ENCODE measurements around the gene VEGFC. TPM values are rescaled to one million over a fixed set of nuclear protein-coding genes. Genes with fewer than 3 reads are reported as not detected.

Gene VEGFC
- total and polyA plus RNA-seq, 9 donors = 3.2 to 19.5 (median 5.4) TPM

DNA sequence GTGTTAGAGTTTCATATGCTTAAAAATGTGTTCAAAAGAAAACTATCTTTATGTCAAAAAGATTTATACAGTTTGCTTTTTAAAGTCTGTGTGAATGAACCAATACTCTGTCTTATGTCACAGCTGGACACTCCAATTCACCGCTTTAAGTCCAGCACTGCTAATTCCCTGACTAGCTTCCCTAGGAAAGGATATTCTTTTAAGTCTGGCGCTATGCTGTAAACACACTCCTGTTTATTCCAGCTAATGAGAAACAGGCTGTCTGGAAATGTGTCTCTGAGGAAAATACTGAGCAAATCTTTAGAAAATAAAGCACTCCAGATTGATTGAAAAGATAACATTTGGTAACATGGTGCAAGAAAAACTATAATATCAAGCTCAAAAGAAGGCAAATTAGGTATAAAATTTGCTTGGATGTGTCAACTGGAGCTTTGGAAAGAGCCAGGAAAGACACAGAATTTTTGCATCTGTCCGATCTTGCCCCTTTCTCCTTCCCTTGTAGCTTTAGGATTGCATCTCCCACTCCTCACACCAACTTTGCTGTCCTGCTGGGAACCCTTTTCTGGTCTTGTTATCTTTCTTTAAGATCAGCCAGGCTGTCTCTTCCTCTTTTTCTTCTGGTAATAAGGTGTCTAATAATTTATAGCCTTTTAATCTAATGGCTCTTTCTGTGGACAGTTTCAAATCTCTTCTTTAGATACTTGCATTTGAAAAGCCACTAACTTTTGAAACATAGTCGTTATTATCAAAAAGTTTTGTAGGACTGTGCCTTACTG, 40.9 kb upstream of the VEGFC start:
- H3K9me3 ChIP-seq = no peaks in the 10 kb centered on the region
- WGBS, 3 donors = 36 to 48% (median 40%) methylated on average over 4 of the region's 4 CpGs
- TF ChIP-seq, protein P1, sequence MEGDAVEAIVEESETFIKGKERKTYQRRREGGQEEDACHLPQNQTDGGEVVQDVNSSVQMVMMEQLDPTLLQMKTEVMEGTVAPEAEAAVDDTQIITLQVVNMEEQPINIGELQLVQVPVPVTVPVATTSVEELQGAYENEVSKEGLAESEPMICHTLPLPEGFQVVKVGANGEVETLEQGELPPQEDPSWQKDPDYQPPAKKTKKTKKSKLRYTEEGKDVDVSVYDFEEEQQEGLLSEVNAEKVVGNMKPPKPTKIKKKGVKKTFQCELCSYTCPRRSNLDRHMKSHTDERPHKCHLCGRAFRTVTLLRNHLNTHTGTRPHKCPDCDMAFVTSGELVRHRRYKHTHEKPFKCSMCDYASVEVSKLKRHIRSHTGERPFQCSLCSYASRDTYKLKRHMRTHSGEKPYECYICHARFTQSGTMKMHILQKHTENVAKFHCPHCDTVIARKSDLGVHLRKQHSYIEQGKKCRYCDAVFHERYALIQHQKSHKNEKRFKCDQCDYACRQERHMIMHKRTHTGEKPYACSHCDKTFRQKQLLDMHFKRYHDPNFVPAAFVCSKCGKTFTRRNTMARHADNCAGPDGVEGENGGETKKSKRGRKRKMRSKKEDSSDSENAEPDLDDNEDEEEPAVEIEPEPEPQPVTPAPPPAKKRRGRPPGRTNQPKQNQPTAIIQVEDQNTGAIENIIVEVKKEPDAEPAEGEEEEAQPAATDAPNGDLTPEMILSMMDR (IDR thresholded peaks at IDR 0.05) = no peak
- TF ChIP-seq POLR2A (IDR thresholded peaks at IDR 0.05) (no peak), EP300 (IDR thresholded peaks at IDR 0.05) (no peak)
- no peaks in the 10 kb centered on the region for H3K4me1 ChIP-seq (ENCODE audit: insufficient read depth)
- H3K4me3 ChIP-seq = no peak overlapping the region
- H3K36me3 ChIP-seq = no peaks in the 10 kb centered on the region
- DNase-seq = no peak
- no peaks in the 10 kb centered on the region for H3K27me3 ChIP-seq
- no peak overlapping the region for H3K27ac ChIP-seq
- intact Hi-C loops (cut with DNase I) = no loop called here

DNA sequence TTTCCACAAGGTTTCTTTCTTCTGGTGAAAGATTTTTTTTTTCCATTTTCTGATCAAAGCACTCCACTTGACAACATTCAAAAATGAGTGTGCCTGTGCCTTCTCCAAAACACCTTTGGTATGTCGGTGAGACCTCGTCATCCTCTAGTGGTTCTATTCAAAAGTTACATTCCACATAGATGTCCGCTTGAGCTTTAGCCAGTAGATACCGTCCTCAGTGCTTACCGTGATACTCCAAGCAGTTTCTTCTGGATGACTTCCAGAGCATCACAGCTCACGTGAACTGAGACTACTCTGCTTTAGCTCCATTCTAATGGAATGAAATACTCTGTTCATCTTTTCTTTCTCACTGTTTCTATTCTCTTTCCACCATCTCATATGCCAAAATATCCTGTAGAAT, 38.2 kb upstream of the VEGFC start:
- intact Hi-C loops (cut with DNase I) = no loop called here
- DNase-seq = no peak
- H3K27ac ChIP-seq = no peak overlapping the region
- H3K4me3 ChIP-seq = no peak overlapping the region
- H3K4me1 ChIP-seq (ENCODE audit: insufficient read depth) = no peaks in the 10 kb centered on the region
- H3K9me3 ChIP-seq = no peaks in the 10 kb centered on the region
- TF ChIP-seq POLR2A (IDR thresholded peaks at IDR 0.05) (no peak), EP300 (IDR thresholded peaks at IDR 0.05) (no peak)
- TF ChIP-seq, protein P1 (IDR thresholded peaks at IDR 0.05) = no peak
- WGBS, 3 donors = 29 to 43% (median 36%) methylated on average over 6 of the region's 6 CpGs
- H3K27me3 ChIP-seq = no peaks in the 10 kb centered on the region
- H3K36me3 ChIP-seq = no peaks in the 10 kb centered on the region

DNA sequence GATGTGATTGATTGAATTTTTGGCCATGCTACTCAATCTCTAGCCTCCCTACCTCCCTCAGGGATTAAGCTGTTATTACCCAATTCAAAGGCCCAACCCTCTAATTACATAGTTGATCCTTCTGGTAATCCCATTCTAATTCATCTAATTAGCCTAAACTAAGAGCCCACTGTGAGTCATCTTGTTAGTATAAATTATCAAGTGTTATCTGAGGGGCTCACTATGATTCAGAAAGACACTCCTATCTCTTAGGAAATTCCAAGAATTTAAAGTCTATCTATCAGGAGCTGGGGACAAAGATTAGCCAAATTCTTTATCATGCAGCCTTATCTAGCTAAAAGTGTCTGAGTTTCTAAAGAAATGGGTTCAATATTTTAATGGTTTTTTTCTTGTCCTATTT, 32.9 kb upstream of the VEGFC start:
- Histone ChIP-seq H3K36me3 (no peaks in the 10 kb centered on the region), H3K27ac (no peak overlapping the region), H3K9me3 (no peaks in the 10 kb centered on the region), H3K4me3 (no peak overlapping the region), H3K27me3 (no peaks in the 10 kb centered on the region), H3K4me1 (ENCODE audit: insufficient read depth) (no peaks in the 10 kb centered on the region)
- TF ChIP-seq POLR2A (IDR thresholded peaks at IDR 0.05) (no peak), EP300 (IDR thresholded peaks at IDR 0.05) (no peak)
- TF ChIP-seq, protein P1 (IDR thresholded peaks at IDR 0.05) = no peak
- DNase-seq = no peak
- intact Hi-C loops (cut with DNase I) = no loop called here

DNA sequence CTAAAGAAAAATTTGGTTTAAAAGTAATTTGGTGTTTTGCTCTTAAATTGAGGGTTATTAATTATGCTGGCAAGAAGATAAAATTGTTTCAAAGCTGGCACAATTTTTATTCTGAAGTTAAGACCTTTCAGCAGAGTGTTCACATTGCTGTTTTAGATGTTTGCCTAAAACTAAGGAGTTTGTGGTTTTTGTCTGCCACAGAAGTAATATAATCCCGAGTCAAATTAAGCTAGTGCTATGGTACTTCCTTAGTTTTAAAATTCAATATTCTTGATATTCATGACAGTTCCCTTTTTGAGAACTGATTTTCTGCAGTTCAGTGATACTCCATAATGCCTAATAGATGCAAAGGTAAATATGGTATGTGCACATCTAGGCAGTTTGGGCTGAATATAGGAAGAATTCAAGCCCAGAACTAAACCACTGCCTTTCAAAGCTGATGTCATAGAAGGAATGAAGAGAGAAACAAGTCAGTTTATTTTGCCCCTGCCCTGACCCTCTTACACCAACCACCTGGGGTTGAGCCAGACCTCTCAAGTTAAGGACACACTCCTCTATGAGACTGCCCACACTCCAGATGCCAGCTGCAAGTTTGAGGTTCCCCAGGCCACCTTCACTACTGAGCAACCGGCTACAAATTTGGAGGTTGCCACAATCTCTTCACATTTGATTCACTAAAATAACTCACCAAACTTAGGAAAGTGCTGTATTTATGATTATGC, 32.1 kb upstream of the VEGFC start:
- Histone ChIP-seq H3K9me3 (no peaks in the 10 kb centered on the region), H3K4me3 (no peak overlapping the region), H3K36me3 (no peaks in the 10 kb centered on the region), H3K27ac (no peak overlapping the region), H3K27me3 (no peaks in the 10 kb centered on the region), H3K4me1 (ENCODE audit: insufficient read depth) (no peaks in the 10 kb centered on the region)
- TF ChIP-seq, protein P1 (IDR thresholded peaks at IDR 0.05) = no peak
- TF ChIP-seq POLR2A (IDR thresholded peaks at IDR 0.05) (no peak), EP300 (IDR thresholded peaks at IDR 0.05) (no peak)
- DNase-seq = no peak
- intact Hi-C loops (cut with DNase I) = no loop called here
- 73 to 78% (median 76%) methylated on average over 2 of the region's 2 CpGs for WGBS, 3 donors

Data from ovary (tissue), 9 donors.